ENCODE results near the gene ZNF77.

DNA sequence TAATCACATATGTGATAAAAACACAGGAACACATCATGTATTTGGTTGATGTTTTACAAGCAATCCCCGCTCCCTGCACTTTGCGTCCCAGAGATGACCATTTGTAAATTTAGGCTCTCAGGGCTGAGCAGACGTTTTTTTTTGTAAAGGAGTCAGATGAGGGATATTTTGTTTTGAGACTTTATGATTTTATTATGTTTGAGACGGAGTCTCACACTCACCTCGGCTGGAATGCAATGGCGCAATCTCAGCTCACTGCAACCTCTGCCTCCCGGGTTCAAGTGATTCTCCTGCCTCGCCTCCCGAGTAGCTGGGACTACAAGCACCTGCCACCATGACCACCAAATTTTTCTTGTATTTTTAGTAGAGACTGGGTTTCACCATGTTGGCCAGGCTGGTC lies 34.0 kb upstream of the ZNF77 start:
- TF ChIP-seq, protein P1, sequence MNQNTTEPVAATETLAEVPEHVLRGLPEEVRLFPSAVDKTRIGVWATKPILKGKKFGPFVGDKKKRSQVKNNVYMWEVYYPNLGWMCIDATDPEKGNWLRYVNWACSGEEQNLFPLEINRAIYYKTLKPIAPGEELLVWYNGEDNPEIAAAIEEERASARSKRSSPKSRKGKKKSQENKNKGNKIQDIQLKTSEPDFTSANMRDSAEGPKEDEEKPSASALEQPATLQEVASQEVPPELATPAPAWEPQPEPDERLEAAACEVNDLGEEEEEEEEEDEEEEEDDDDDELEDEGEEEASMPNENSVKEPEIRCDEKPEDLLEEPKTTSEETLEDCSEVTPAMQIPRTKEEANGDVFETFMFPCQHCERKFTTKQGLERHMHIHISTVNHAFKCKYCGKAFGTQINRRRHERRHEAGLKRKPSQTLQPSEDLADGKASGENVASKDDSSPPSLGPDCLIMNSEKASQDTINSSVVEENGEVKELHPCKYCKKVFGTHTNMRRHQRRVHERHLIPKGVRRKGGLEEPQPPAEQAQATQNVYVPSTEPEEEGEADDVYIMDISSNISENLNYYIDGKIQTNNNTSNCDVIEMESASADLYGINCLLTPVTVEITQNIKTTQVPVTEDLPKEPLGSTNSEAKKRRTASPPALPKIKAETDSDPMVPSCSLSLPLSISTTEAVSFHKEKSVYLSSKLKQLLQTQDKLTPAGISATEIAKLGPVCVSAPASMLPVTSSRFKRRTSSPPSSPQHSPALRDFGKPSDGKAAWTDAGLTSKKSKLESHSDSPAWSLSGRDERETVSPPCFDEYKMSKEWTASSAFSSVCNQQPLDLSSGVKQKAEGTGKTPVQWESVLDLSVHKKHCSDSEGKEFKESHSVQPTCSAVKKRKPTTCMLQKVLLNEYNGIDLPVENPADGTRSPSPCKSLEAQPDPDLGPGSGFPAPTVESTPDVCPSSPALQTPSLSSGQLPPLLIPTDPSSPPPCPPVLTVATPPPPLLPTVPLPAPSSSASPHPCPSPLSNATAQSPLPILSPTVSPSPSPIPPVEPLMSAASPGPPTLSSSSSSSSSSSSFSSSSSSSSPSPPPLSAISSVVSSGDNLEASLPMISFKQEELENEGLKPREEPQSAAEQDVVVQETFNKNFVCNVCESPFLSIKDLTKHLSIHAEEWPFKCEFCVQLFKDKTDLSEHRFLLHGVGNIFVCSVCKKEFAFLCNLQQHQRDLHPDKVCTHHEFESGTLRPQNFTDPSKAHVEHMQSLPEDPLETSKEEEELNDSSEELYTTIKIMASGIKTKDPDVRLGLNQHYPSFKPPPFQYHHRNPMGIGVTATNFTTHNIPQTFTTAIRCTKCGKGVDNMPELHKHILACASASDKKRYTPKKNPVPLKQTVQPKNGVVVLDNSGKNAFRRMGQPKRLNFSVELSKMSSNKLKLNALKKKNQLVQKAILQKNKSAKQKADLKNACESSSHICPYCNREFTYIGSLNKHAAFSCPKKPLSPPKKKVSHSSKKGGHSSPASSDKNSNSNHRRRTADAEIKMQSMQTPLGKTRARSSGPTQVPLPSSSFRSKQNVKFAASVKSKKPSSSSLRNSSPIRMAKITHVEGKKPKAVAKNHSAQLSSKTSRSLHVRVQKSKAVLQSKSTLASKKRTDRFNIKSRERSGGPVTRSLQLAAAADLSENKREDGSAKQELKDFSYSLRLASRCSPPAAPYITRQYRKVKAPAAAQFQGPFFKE (tag by site-specific recombination; IDR thresholded peaks at IDR 0.05; ENCODE audit: borderline replicate concordance): no peak
- TF ChIP-seq ZBTB17 (tag by site-specific recombination; IDR thresholded peaks at IDR 0.05) (no peak), RBAK (tag by site-specific recombination; IDR thresholded peaks at IDR 0.05) (no peak), ZBTB21 (tag by site-specific recombination; IDR thresholded peaks at IDR 0.05) (no peak), TCF7L2 (IDR thresholded peaks at IDR 0.05; ENCODE audit: borderline replicate concordance, low read depth, low read length) (no peak)
- TF ChIP-seq, protein P2, sequence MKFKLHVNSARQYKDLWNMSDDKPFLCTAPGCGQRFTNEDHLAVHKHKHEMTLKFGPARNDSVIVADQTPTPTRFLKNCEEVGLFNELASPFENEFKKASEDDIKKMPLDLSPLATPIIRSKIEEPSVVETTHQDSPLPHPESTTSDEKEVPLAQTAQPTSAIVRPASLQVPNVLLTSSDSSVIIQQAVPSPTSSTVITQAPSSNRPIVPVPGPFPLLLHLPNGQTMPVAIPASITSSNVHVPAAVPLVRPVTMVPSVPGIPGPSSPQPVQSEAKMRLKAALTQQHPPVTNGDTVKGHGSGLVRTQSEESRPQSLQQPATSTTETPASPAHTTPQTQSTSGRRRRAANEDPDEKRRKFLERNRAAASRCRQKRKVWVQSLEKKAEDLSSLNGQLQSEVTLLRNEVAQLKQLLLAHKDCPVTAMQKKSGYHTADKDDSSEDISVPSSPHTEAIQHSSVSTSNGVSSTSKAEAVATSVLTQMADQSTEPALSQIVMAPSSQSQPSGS (tag by site-specific recombination; IDR thresholded peaks at IDR 0.05; ENCODE audit: low read depth): no peak
- TF ChIP-seq, protein P3, sequence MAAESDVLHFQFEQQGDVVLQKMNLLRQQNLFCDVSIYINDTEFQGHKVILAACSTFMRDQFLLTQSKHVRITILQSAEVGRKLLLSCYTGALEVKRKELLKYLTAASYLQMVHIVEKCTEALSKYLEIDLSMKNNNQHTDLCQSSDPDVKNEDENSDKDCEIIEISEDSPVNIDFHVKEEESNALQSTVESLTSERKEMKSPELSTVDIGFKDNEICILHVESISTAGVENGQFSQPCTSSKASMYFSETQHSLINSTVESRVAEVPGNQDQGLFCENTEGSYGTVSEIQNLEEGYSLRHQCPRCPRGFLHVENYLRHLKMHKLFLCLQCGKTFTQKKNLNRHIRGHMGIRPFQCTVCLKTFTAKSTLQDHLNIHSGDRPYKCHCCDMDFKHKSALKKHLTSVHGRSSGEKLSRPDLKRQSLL (tag by site-specific recombination; IDR thresholded peaks at IDR 0.05): no peak
- TF ChIP-seq, protein P4, sequence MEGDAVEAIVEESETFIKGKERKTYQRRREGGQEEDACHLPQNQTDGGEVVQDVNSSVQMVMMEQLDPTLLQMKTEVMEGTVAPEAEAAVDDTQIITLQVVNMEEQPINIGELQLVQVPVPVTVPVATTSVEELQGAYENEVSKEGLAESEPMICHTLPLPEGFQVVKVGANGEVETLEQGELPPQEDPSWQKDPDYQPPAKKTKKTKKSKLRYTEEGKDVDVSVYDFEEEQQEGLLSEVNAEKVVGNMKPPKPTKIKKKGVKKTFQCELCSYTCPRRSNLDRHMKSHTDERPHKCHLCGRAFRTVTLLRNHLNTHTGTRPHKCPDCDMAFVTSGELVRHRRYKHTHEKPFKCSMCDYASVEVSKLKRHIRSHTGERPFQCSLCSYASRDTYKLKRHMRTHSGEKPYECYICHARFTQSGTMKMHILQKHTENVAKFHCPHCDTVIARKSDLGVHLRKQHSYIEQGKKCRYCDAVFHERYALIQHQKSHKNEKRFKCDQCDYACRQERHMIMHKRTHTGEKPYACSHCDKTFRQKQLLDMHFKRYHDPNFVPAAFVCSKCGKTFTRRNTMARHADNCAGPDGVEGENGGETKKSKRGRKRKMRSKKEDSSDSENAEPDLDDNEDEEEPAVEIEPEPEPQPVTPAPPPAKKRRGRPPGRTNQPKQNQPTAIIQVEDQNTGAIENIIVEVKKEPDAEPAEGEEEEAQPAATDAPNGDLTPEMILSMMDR (tag by site-specific recombination; IDR thresholded peaks at IDR 0.05): no peak

All from HEK293 (cell line).